ENCODE data around the gene USP4. TPM values are rescaled to one million over a fixed set of nuclear protein-coding genes. Genes with fewer than 3 reads are reported as not detected.

The USP4 gene
- total and polyA plus RNA-seq, 2 of the 13 experiments (the other 11 are each of a cell fraction or from before 2014, with no cell fraction given), result 9.2 to 20.8 TPM

- DNase-seq (ENCODE audit: low spot score) (peak; percentile 27), FAIRE-seq (no peak), ATAC-seq (peak; percentile 41)
- H3K27ac ChIP-seq (ENCODE audit: extremely low read length, insufficient read depth, low read length), result no peak overlapping the region
- TF ChIP-seq TFAP4 (IDR thresholded peaks at IDR 0.05; ENCODE audit: borderline replicate concordance, low read depth) (no peak), HNF4A (CRISPR knock-in tag; IDR thresholded peaks at IDR 0.05) (peak; percentile 40)
- H3K4me2 ChIP-seq (ENCODE audit: low read depth, low read length), result no peak overlapping the region
- 90% methylated on average over 10 of the region's 10 CpGs for WGBS (ENCODE audit: low lambda C conversion rate)
- ChIA-PET POLR2A (interaction anchor here (0.7 kb wide), 1 partner anchor 285 kb away, joined by 3 read pairs; no protein-coding TSS in a partner anchor), CTCF (ENCODE audit: low intra/inter-chr PET ratio, low total read pairs) (no interaction called here)
- H3K9ac ChIP-seq (ENCODE audit: insufficient read depth, low read depth, low read length), result no peak overlapping the region
- H3K4me1 ChIP-seq (ENCODE audit: insufficient read depth, low read length), result peaks cover 21% of the 10 kb centered on the region
- H3K9me3 ChIP-seq (ENCODE audit: low read length), result no peaks in the 10 kb centered on the region
- no peaks in the 10 kb centered on the region for H3K27me3 ChIP-seq (ENCODE audit: control insufficient read depth in 1 of 2, insufficient read depth in 2 of 2, low read length in 2 of 2)
- intact Hi-C loops (cut with micrococcal nuclease; ENCODE audit: unreplicated experiment) (no loop called here), in situ Hi-C loops (cut with HindIII; ENCODE audit: extremely low pct_ligation_motif_present, low pct_unique_long_range_greater_than_20kb) (no loop called here)
- H3K4me3 ChIP-seq (replicated peaks in 1 of 3; ENCODE audit: insufficient read depth in 1 of 3, low read depth in 2 of 3, low read length in 3 of 3), result no peak overlapping the region
- no peaks in the 10 kb centered on the region for H3K79me2 ChIP-seq (ENCODE audit: insufficient read depth, low read length)
- H3K36me3 ChIP-seq (replicated peaks in 1 of 2; ENCODE audit: control insufficient read depth in 1 of 2, insufficient read depth in 2 of 2, low read length in 2 of 2), result peaks cover 0 to 2% of the 10 kb centered on the region in 2 experiments; a peak in 2 of 5 replicates
- no peak overlapping the region for H2AFZ ChIP-seq (ENCODE audit: low read length)
- no peaks in the 10 kb centered on the region for H4K20me1 ChIP-seq (ENCODE audit: insufficient read depth, low read length)
- no TSS peak for BruUV-seq (replicated peaks)
Measured at GRCh38 chr3:49265661-49266386, 74.0 kb downstream of the USP4 start.

DNA sequence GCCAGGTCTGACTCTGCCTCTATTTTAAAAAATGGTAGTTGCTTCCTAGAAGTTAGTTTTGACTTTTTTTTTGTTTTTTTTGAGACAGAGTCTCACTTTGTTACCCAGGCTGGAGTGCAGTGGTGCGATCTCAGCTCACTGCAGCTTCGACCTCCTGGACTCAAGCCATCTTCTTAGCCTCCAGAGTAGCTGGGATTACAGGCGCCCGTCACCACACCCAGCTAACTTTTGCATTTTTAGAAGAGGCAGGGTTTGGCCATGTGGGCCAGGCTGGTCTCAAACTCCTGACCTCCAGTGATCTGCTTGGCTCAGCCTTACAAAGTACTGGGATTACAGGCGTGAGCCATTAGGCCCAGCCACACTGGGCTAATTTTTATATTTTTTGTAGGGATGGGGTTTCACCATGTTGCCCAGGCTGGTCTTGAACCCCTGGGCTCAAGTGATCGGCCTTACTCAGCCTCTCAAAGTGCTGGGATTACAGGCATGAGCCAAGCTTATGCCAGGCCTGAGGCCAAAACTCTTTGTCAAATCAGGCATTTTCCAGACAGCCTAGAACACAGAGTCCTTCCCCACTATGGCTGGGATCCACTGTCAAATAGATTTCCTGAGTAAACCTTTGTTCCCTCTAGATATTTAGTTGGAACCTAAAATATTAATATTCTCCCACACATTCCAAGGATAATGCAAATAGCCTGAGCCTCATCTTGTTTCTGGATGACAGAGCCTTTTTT lies 76.5 kb downstream of the USP4 start:
- ATAC-seq (no peak), FAIRE-seq (no peak), DNase-seq (ENCODE audit: low spot score) (no peak)
- Histone ChIP-seq H3K4me2 (ENCODE audit: low read depth, low read length) (no peak overlapping the region), H3K27ac (ENCODE audit: extremely low read length, insufficient read depth, low read length) (no peak overlapping the region), H3K36me3 (replicated peaks in 1 of 2; ENCODE audit: control insufficient read depth in 1 of 2, insufficient read depth in 2 of 2, low read length in 2 of 2) (no peaks in the 10 kb centered on the region), H3K79me2 (ENCODE audit: insufficient read depth, low read length) (no peaks in the 10 kb centered on the region), H3K9ac (ENCODE audit: insufficient read depth, low read depth, low read length) (no peak overlapping the region), H3K9me3 (ENCODE audit: low read length) (no peaks in the 10 kb centered on the region), H4K20me1 (ENCODE audit: insufficient read depth, low read length) (no peaks in the 10 kb centered on the region), H3K27me3 (ENCODE audit: control insufficient read depth in 1 of 2, insufficient read depth in 2 of 2, low read length in 2 of 2) (no peaks in the 10 kb centered on the region), H3K4me1 (ENCODE audit: insufficient read depth, low read length) (peaks cover 30% of the 10 kb centered on the region), H3K4me3 (replicated peaks in 1 of 3; ENCODE audit: insufficient read depth in 1 of 3, low read depth in 2 of 3, low read length in 3 of 3) (no peak overlapping the region), H2AFZ (ENCODE audit: low read length) (no peak overlapping the region)
- CTCF ChIA-PET (ENCODE audit: low intra/inter-chr PET ratio, low total read pairs), result no interaction called here
- in situ Hi-C loops (cut with HindIII; ENCODE audit: extremely low pct_ligation_motif_present, low pct_unique_long_range_greater_than_20kb), result no loop called here
- WGBS (ENCODE audit: low lambda C conversion rate), result 88% methylated on average over 6 of the region's 6 CpGs
- POLR2A ChIA-PET, result no interaction called here
- no TSS peak for BruUV-seq (replicated peaks)
- intact Hi-C loops (cut with micrococcal nuclease; ENCODE audit: unreplicated experiment), result no loop called here
- TF ChIP-seq ZNF543 (CRISPR knock-in tag; IDR thresholded peaks at IDR 0.05) (no peak), ZNF598 (CRISPR knock-in tag; IDR thresholded peaks at IDR 0.05; ENCODE audit: borderline replicate concordance) (no peak), ZHX2 (IDR thresholded peaks at IDR 0.05; ENCODE audit: low read depth) (no peak), ZHX2 (CRISPR knock-in tag; IDR thresholded peaks at IDR 0.05; ENCODE audit: borderline replicate concordance) (no peak), THAP7 (CRISPR knock-in tag; IDR thresholded peaks at IDR 0.05) (no peak), REPIN1 (CRISPR knock-in tag; IDR thresholded peaks at IDR 0.05; ENCODE audit: borderline replicate concordance, low read depth) (no peak), CCAR2 (optimal IDR thresholded peaks at IDR 0.05; ENCODE audit: low read depth, low read length) (no peak)

Data from HepG2 (cell line).